HG02970 (cell line): ENCODE data around the gene DOCK10.

Experiments
- ATAC-seq: cut with Tn5 transposase; IDR thresholded peaks from one replicate; pipeline ENCODE4 v1.9.1; 2021; ENCODE audit warnings: mild to moderate bottlenecking, moderate library complexity, moderate number of reproducible peaks; ENCODE audit not compliant: unreplicated experiment, low FRiP score

DOCK10 gene

GRCh38 chr2:224847381-224847780 lies 194.9 kb downstream of the DOCK10 start:
- ATAC-seq: no peak

GRCh38 chr2:224846686-224847085 lies 195.6 kb downstream of the DOCK10 start:
- no peak for ATAC-seq

GRCh38 chr2:224846161-224846560 lies 196.1 kb downstream of the DOCK10 start:
- ATAC-seq: no peak

GRCh38 chr2:224843141-224843540 lies 199.1 kb downstream of the DOCK10 start:
- ATAC-seq: no peak

GRCh38 chr2:224841910-224842309 lies 200.4 kb downstream of the DOCK10 start:
- no peak for ATAC-seq

GRCh38 chr2:224838335-224838734 lies 203.9 kb downstream of the DOCK10 start:
- ATAC-seq: no peak

- no peak for ATAC-seq
Observed at GRCh38 chr2:224837558-224837957, 204.7 kb downstream of the DOCK10 start.

GRCh38 chr2:224837066-224837465 lies 205.2 kb downstream of the DOCK10 start:
- no peak for ATAC-seq

GRCh38 chr2:224836263-224836662 lies 206.0 kb downstream of the DOCK10 start:
- ATAC-seq: no peak

GRCh38 chr2:224835405-224835804 lies 206.9 kb downstream of the DOCK10 start:
- ATAC-seq: no peak

- ATAC-seq: no peak
Observed at GRCh38 chr2:224833986-224834385, 208.3 kb downstream of the DOCK10 start.

GRCh38 chr2:224832207-224832606 lies 210.1 kb downstream of the DOCK10 start:
- ATAC-seq: no peak

GRCh38 chr2:224831530-224831929 lies 210.7 kb downstream of the DOCK10 start:
- ATAC-seq: no peak

- ATAC-seq: no peak
Observed at GRCh38 chr2:224820283-224820991, 221.8 kb downstream of the DOCK10 start.

- no peak for ATAC-seq
Observed at GRCh38 chr2:224819075-224819474, 223.2 kb downstream of the DOCK10 start.

GRCh38 chr2:224817676-224818075 lies 224.6 kb downstream of the DOCK10 start:
- ATAC-seq: no peak

- no peak for ATAC-seq
Observed at GRCh38 chr2:224816816-224817215, 225.5 kb downstream of the DOCK10 start.

- ATAC-seq: no peak
Observed at GRCh38 chr2:224813578-224813977, 228.7 kb downstream of the DOCK10 start.

GRCh38 chr2:224807153-224807964 lies 234.9 kb downstream of the DOCK10 start:
- ATAC-seq: no peak

- no peak for ATAC-seq
Observed at GRCh38 chr2:224803930-224804329, 238.3 kb downstream of the DOCK10 start.

GRCh38 chr2:224802407-224802806 lies 239.9 kb downstream of the DOCK10 start:
- ATAC-seq: no peak

GRCh38 chr2:224801360-224801759 lies 240.9 kb downstream of the DOCK10 start:
- no peak for ATAC-seq
